HG03571 (cell line): ENCODE results near the gene NELL1.
"Not testable (repeated sequence)": the region's sequence is repeated elsewhere in the genome, so short reads cannot be mapped to it uniquely, and the experiment has no call there.

Experiments
- ATAC-seq: cut with Tn5 transposase; IDR thresholded peaks from one replicate; pipeline ENCODE4 v1.9.1; 2021; ENCODE audit not compliant: unreplicated experiment

The NELL1 gene

GRCh38 chr11:21177379-21177778 is 508.0 kb downstream of the NELL1 start:
- ATAC-seq = no peak

GRCh38 chr11:21179770-21180169 is 510.4 kb downstream of the NELL1 start:
- no peak for ATAC-seq

DNA sequence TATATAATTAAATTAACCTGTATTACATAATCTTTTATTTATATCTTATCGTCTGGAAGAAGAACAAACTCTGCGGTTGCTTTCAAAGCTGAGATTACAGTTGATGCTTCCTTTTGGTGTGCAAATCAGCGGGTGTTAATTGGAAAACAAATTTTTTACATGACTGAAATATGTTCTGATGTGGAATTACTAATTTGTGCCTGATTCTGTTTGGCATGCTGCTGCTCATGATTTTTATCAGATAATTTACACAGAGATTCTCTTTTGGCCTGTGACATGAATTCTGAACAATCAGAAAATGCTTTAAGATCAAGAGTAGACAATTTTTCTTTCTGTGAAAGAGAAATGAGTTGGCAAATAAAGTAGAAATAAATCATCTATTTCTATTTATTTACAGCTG is 510.8 kb downstream of the NELL1 start:
- ATAC-seq = no peak

DNA sequence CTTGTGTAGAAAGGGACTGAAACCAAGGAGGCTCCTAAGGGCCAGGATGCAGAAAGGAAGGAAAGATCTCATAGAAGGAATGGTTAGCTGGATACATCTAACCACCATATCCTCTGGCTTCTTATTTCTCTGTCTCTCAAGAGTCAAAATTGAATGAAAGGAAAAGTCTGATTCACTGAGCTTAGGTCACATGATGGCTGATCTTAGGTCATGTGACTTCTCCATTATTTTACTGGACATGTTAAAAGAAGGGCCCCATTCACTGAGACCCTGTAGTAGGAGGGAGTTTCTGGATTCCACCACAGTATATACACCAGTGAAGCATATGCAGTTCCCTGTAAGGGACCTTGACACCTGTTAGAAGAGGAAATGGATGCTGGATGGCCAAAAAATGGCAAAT is 516.6 kb downstream of the NELL1 start:
- no peak for ATAC-seq

- ATAC-seq = no peak
These were observed 520.8 kb downstream of the NELL1 start for GRCh38 chr11:21190181-21190580.

GRCh38 chr11:21195995-21196394 is 526.6 kb downstream of the NELL1 start:
- no peak for ATAC-seq

- no peak for ATAC-seq
These were observed 529.1 kb downstream of the NELL1 start for GRCh38 chr11:21198498-21198897.

- ATAC-seq = no peak
These were observed 535.8 kb downstream of the NELL1 start for GRCh38 chr11:21205205-21205604.

GRCh38 chr11:21225860-21226259 is 556.5 kb downstream of the NELL1 start:
- ATAC-seq = no peak

- no peak for ATAC-seq
These were observed 559.8 kb downstream of the NELL1 start for GRCh38 chr11:21229224-21229623.

DNA sequence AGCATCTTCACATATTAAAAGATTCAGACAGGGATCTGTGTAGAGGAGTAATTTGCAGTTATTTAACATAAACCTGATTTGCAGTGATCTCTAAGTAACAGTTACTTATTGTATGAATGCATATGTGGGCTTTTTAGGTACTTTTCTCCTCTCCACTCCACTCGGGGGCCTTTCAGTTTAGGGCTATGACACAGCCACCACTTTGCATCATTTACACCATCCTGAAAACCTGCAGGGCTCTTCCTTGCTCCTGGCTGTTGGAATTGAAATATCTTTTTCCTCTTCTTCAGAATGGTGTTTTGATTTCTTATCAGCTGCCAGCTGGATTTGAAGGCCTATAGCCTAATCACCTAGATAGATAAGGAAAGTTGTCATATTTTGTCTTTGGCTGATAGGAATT is 580.8 kb downstream of the NELL1 start:
- ATAC-seq = no peak

GRCh38 chr11:21254055-21254454 is 584.7 kb downstream of the NELL1 start:
- no peak for ATAC-seq

GRCh38 chr11:21254790-21255189 is 585.4 kb downstream of the NELL1 start:
- no peak for ATAC-seq

- ATAC-seq = no peak
These were observed 588.1 kb downstream of the NELL1 start for GRCh38 chr11:21257461-21257860.

GRCh38 chr11:21258414-21258813 is 589.0 kb downstream of the NELL1 start:
- ATAC-seq = no peak

GRCh38 chr11:21260101-21260500 is 590.7 kb downstream of the NELL1 start:
- ATAC-seq = no peak

DNA sequence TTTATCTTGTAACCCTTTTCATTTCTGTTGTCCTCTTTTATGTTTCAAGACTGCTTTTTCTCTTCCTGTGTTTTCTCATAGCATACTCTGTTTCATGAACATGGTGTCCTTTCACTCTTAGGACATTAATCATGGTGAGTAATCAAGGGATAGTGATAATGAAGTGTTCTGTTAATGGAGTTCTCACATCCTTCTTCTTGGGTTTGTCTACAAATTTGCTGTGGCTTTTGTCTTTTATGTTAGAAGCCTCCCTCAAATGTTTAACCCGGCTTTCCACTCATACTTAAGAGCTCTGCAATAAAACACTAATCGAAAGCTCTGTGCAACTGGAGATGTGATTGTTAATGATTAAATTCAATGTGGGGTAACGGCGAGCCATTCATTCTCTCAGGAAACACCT is 593.6 kb downstream of the NELL1 start:
- ATAC-seq = no peak

- no peak for ATAC-seq
These were observed 594.7 kb downstream of the NELL1 start for GRCh38 chr11:21264125-21264524.

GRCh38 chr11:21268036-21268435 is 598.6 kb downstream of the NELL1 start:
- ATAC-seq = no peak

- ATAC-seq = not testable (repeated sequence)
These were observed 602.8 kb downstream of the NELL1 start for GRCh38 chr11:21272139-21272538.

DNA sequence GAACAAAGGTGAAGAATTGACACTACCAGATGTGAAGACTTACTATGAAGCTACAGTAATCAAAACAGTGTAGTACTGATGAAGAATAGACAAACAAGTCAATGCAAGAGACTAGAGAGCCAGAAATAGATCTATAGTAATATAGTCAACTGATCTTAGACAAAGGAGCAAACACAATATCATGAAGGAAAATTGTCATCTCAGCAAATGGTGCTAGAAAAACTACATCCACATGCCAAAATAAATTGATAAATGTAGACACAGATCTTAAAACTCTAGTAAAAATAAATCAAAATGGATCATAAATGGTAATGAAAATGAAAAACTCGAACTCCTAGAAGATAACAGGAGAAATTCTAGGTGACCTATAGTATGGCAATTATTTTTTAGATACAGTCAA is 609.5 kb downstream of the NELL1 start:
- no peak for ATAC-seq

DNA sequence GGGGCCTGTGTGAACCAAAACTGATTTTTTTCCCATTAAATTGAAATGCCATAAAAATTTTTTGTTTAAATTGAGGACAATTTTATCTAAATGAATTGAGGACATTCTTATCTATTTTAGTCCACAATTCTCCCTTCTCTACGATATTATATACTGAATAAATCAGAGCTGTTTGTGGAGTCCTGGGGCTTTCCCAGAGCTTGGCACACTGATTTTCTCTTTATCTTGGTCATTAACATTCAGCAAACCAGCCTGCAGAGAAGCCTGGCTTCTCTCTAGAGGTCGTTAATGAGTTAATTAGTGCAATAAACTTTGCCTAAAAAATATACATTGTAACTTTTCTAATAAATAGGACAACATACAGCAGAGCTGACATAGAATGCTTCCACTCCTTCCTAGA is 615.7 kb downstream of the NELL1 start:
- ATAC-seq = no peak

DNA sequence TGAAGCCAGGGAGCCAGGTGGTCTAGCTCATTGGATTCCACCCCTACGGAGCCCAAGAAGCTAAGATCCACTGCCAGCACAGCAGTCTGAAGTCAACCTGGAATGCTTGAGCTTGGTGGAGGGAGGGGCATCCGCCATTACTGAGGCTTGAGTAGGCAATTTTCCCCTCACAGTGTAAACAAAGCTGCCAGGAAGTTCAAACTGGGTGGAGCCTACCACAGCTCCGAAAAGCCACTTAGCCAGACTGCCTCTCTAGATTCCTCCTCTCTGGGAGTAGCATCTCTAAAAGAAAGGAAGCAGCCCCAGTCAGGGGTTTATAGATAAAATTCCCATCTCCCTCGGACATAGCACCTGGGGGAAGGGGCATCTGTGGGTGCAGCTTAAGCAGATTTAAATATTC is 620.3 kb downstream of the NELL1 start:
- ATAC-seq = no peak

DNA sequence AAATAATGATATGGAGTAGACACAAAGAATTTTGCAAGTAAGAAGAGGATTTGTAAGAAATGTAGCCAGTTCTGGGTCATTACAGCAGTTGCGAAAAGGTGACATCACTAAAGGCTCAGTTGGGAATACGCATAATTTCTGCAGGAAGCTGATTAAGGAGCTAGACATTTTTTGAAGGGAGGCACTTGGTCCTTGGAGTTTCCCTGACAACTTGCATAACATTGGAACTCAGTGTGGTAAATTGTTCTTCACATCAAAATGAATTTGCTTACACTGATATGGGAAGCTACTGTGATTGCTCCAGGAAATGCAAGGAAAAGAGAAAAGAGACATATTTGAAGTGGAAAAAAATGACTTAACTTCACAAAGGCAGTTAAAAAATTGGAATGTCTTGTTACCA is 626.1 kb downstream of the NELL1 start:
- no peak for ATAC-seq
